Spleen (tissue), 11 donors: ENCODE results near the gene DENND1A. TPM values are rescaled to one million over a fixed set of nuclear protein-coding genes. Genes with fewer than 3 reads are reported as not detected.

Source experiments
- DNase-seq: peaks from one replicate; pipeline ENCODE4 v3.0.0-alpha.2; 2020
- H3K27ac ChIP-seq, 8 donors: fragments of 200-600 bp; sonication (generic) in 7 of 8; 1 replicate in 4 of 8; 2 replicates in 4 of 8; pipeline versions ENCODE4 v1.5.0 to v1.8.0; 2016 to 2021; ENCODE audit warnings: inconsistent platforms in 4 of 8, mild to moderate bottlenecking in 4 of 8, moderate library complexity in 1 of 8
- H3K27me3 ChIP-seq, 7 donors: fragments of 200-600 bp; sonication (generic) in 6 of 7; replicated peaks in 1 of 7; 1 replicate in 4 of 7; 2 replicates in 3 of 7; pipeline versions ENCODE4 v1.5.0 to v1.8.0; 2016 to 2021; ENCODE audit warnings: inconsistent platforms in 3 of 7, mild to moderate bottlenecking in 1 of 7
- H3K36me3 ChIP-seq, 6 donors: fragments of 200-600 bp; sonication (generic) in 5 of 6; 1 replicate in 4 of 6; 2 replicates in 2 of 6; pipeline versions ENCODE4 v1.5.0 to v1.8.0; 2016 to 2021; ENCODE audit warnings: inconsistent platforms in 2 of 6
- H3K4me1 ChIP-seq, 6 donors: fragments of 200-600 bp; sonication (generic) in 5 of 6; 1 replicate in 3 of 6; 2 replicates in 3 of 6; pipeline versions ENCODE4 v1.5.0 to v1.8.0; 2016 to 2021; ENCODE audit warnings: inconsistent platforms in 3 of 6
- H3K4me3 ChIP-seq, 8 donors: fragments of 200-600 bp; sonication (generic) in 7 of 8; 1 replicate in 4 of 8; 2 replicates in 4 of 8; pipeline versions ENCODE4 v1.5.0 to v1.8.0; 2016 to 2021; ENCODE audit warnings: inconsistent platforms in 4 of 8, mild to moderate bottlenecking in 4 of 8, moderate library complexity in 2 of 8
- H3K9me3 ChIP-seq, 8 donors: fragments of 200-600 bp; sonication (generic) in 7 of 8; 1 replicate in 4 of 8; 2 replicates in 4 of 8; pipeline versions ENCODE4 v1.5.0 to v1.8.0; 2016 to 2021; ENCODE audit warnings: inconsistent platforms in 4 of 8
- CTCF ChIP-seq, 11 experiments: fragments of 200-600 bp in 7 of 11; fragments of 450-650 bp in 4 of 11; sonication (generic) in 4 of 11; IDR thresholded peaks in 8 of 11; conservative IDR thresholded peaks in 3 of 11; 1 replicate in 7 of 11; 2 replicates in 4 of 11; pipeline versions ENCODE4 v1.4.0 to v1.8.0; 2016 to 2021; ENCODE audit warnings: antibody characterized with exemption in 11 of 11, inconsistent platforms in 4 of 11, mild to moderate bottlenecking in 1 of 11
- POLR2A ChIP-seq, 3 donors: fragments of 450-650 bp; IDR thresholded peaks; one replicate each; pipeline ENCODE4 v1.5.1; 2017; ENCODE audit warnings: antibody characterized with exemption in 3 of 3, mild to moderate bottlenecking in 1 of 3
- POLR2AphosphoS5 ChIP-seq, 3 donors: sonication (generic); formaldehyde crosslinking; IDR thresholded peaks; one replicate each; pipeline ENCODE4 v1.5.1; 2017; ENCODE audit warnings: antibody characterized with exemption in 3 of 3
- WGBS, 5 donors: extraction: QIAGEN DNeasy Blood & Tissue Kit in 3 of 5; methylation state at CpG; one replicate each; pipeline versions ENCODE4 v1.1.5 to v1.1.7; 2013 to 2018; 5-methylcytosine and 5-hydroxymethylcytosine counted together
- intact Hi-C: fragments of 100-400 bp; cut with DNase I; formaldehyde crosslinking; loops from one replicate; pipeline ENCODE4 v1.15.0; 2023; ENCODE audit warnings: low total_unique reads
- polyA plus RNA-seq, 3 donors: library from polyadenylated mRNA; stranded (reverse); fragments of 200-250 nt; gene quantifications; one replicate each; pipeline ENCODE4 v1.2.1, GENCODE V29; 2013
- total RNA-seq, 7 donors: library from RNA; depleted of rRNA in 3 of 7; stranded (reverse); fragments of >200 nt in 3 of 7; fragmentation: NEBNext Ultra II Directional in 4 of 7; extraction: Animal tissue kit (Norgen Biotek cat#: 25700) in 4 of 7; gene quantifications; one replicate each; pipeline versions ENCODE4 v1.1.0 to v1.2.1, GENCODE V29; 2016 to 2021
- donor health status: healthy with polysubstance abuse.
- donor health status: DM: no; HTN: no; CAD: no; lungs with moderate emphysema.
- donor health status: DM: no; HTN: no; CAD: no.
- donor health status: Bipolar disorder and iron deficiency.
- donor health status: healthy.
- donor health status: DM: no; HTN: no; CAD: no.
- donor health status: DM: yes; HTN: yes; CAD: no.

Gene DENND1A
- total and polyA plus RNA-seq, 10 donors = 5.4 to 59.3 (median 48.8) TPM

- Histone ChIP-seq H3K4me1 (peaks cover 0 to 1% (median 0%) of the 10 kb centered on the region in 6 donors), H3K36me3 (peaks cover 0 to 14% (median 0%) of the 10 kb centered on the region in 6 donors), H3K9me3 (no peaks in the 10 kb centered on the region), H3K27ac (no peak overlapping the region), H3K27me3 (no peaks in the 10 kb centered on the region), H3K4me3 (no peak overlapping the region)
- TF ChIP-seq CTCF (IDR thresholded peaks at IDR 0.05 in 8 of 11, conservative IDR thresholded peaks at IDR 0.05 in 3 of 11) = no peak
- TF ChIP-seq POLR2A (IDR thresholded peaks at IDR 0.05) = no peak
- no peak for DNase-seq
- intact Hi-C loops = no loop called here
- 93 to 98% (median 95%) methylated on average over 6 of the region's 6 CpGs for WGBS, 5 donors
These were observed 406.9 kb downstream of the DENND1A start for GRCh38 chr9:123523001-123523400.

GRCh38 chr9:123522251-123522650 is 407.7 kb downstream of the DENND1A start:
- TF ChIP-seq POLR2AphosphoS5 (IDR thresholded peaks at IDR 0.05) = no peak
- no peak for TF ChIP-seq CTCF (IDR thresholded peaks at IDR 0.05 in 8 of 11, conservative IDR thresholded peaks at IDR 0.05 in 3 of 11)
- TF ChIP-seq POLR2A (IDR thresholded peaks at IDR 0.05) = no peak
- intact Hi-C loops = no loop called here
- Histone ChIP-seq H3K36me3 (peaks cover 0 to 14% (median 0%) of the 10 kb centered on the region in 6 donors), H3K9me3 (no peaks in the 10 kb centered on the region), H3K4me3 (no peak overlapping the region), H3K4me1 (no peaks in the 10 kb centered on the region), H3K27me3 (no peaks in the 10 kb centered on the region), H3K27ac (no peak overlapping the region)
- 85 to 94% (median 90%) methylated on average over 2 of the region's 2 CpGs for WGBS, 5 donors
- DNase-seq = no peak

GRCh38 chr9:123518338-123518737 is 411.6 kb downstream of the DENND1A start:
- Histone ChIP-seq H3K4me3 (no peak overlapping the region), H3K36me3 (peaks cover 0 to 14% (median 0%) of the 10 kb centered on the region in 6 donors), H3K27me3 (no peaks in the 10 kb centered on the region), H3K27ac (no peak overlapping the region), H3K4me1 (no peaks in the 10 kb centered on the region), H3K9me3 (no peaks in the 10 kb centered on the region)
- TF ChIP-seq CTCF (IDR thresholded peaks at IDR 0.05 in 8 of 11, conservative IDR thresholded peaks at IDR 0.05 in 3 of 11) (no peak), POLR2AphosphoS5 (IDR thresholded peaks at IDR 0.05) (no peak), POLR2A (IDR thresholded peaks at IDR 0.05) (no peak)
- 55 to 81% (median 69%) methylated on average over 1 of the region's 1 CpG for WGBS, 5 donors
- no peak for DNase-seq
- intact Hi-C loops = no loop called here

- TF ChIP-seq POLR2A (IDR thresholded peaks at IDR 0.05) (no peak), POLR2AphosphoS5 (IDR thresholded peaks at IDR 0.05) (no peak), CTCF (IDR thresholded peaks at IDR 0.05 in 8 of 11, conservative IDR thresholded peaks at IDR 0.05 in 3 of 11) (no peak)
- no peak for DNase-seq
- Histone ChIP-seq H3K4me3 (no peak overlapping the region), H3K36me3 (peaks cover 0 to 14% (median 0%) of the 10 kb centered on the region in 6 donors), H3K27me3 (no peaks in the 10 kb centered on the region), H3K9me3 (no peaks in the 10 kb centered on the region), H3K27ac (no peak overlapping the region), H3K4me1 (no peaks in the 10 kb centered on the region)
- intact Hi-C loops = no loop called here
- WGBS, 5 donors = 95 to 100% (median 97%) methylated on average over 4 of the region's 4 CpGs
These were observed 412.4 kb downstream of the DENND1A start for GRCh38 chr9:123517512-123517911.
